Measurements from ENCODE around the gene MAP4K4.

Gene MAP4K4

GRCh38 chr2:101808006-101808562, 110.6 kb downstream of the MAP4K4 start:
- TF ChIP-seq CTCF (conservative IDR thresholded peaks at IDR 0.05; ENCODE audit: control insufficient read depth, insufficient read depth, low read depth, low read length): no peak
- DNase-seq (ENCODE audit: low read depth): no peak
- no peak overlapping the region for H3K4me3 ChIP-seq (ENCODE audit: control insufficient read depth, low read depth, low read length)

GRCh38 chr2:101809698-101810097, 112.2 kb downstream of the MAP4K4 start:
- peak; percentile 86 for DNase-seq (ENCODE audit: low read depth)
- no peak for TF ChIP-seq CTCF (conservative IDR thresholded peaks at IDR 0.05; ENCODE audit: control insufficient read depth, insufficient read depth, low read depth, low read length)
- H3K4me3 ChIP-seq (ENCODE audit: control insufficient read depth, low read depth, low read length): no peak overlapping the region

- no peak for DNase-seq (ENCODE audit: low read depth)
- TF ChIP-seq CTCF (conservative IDR thresholded peaks at IDR 0.05; ENCODE audit: control insufficient read depth, insufficient read depth, low read depth, low read length): no peak
Observed at GRCh38 chr2:101811226-101812015, 113.9 kb downstream of the MAP4K4 start.

GRCh38 chr2:101812226-101812625, 114.7 kb downstream of the MAP4K4 start:
- no peak for DNase-seq (ENCODE audit: low read depth)
- no peak overlapping the region for H3K4me3 ChIP-seq (ENCODE audit: control insufficient read depth, low read depth, low read length)
- TF ChIP-seq CTCF (conservative IDR thresholded peaks at IDR 0.05; ENCODE audit: control insufficient read depth, insufficient read depth, low read depth, low read length): no peak

More at GRCh38 chr2:101811226-101812015, 113.9 kb downstream of the MAP4K4 start:
- H3K4me3 ChIP-seq (ENCODE audit: control insufficient read depth, low read depth, low read length): no peak overlapping the region

- no peak for TF ChIP-seq CTCF (conservative IDR thresholded peaks at IDR 0.05; ENCODE audit: control insufficient read depth, insufficient read depth, low read depth, low read length)
- no peak for DNase-seq (ENCODE audit: low read depth)
Observed at GRCh38 chr2:101814752-101815151, 117.2 kb downstream of the MAP4K4 start.

GRCh38 chr2:101815154-101815553, 117.6 kb downstream of the MAP4K4 start:
- TF ChIP-seq CTCF (conservative IDR thresholded peaks at IDR 0.05; ENCODE audit: control insufficient read depth, insufficient read depth, low read depth, low read length): no peak
- DNase-seq (ENCODE audit: low read depth): no peak

More at GRCh38 chr2:101814752-101815151, 117.2 kb downstream of the MAP4K4 start:
- H3K4me3 ChIP-seq (ENCODE audit: control insufficient read depth, low read depth, low read length): no peak overlapping the region

More at GRCh38 chr2:101815154-101815553, 117.6 kb downstream of the MAP4K4 start:
- no peak overlapping the region for H3K4me3 ChIP-seq (ENCODE audit: control insufficient read depth, low read depth, low read length)

Data from fibroblast of mammary gland (primary cell).